IgD-negative memory B cell (primary cell): ENCODE data around the gene CLEC16A. TPM values are rescaled to one million over a fixed set of nuclear protein-coding genes. Genes with fewer than 3 reads are reported as not detected.
A peak's percentile ranks its signal among the peaks of the same experiment; 100 is the strongest.
"Not testable (repeated sequence)": the region's sequence is repeated elsewhere in the genome, so short reads cannot be mapped to it uniquely, and the experiment has no call there.

ENCODE experiments used
- H3K27ac Mint-ChIP-seq, 3 donors: one replicate each; pipeline ENCODE4 v1.8.0; 2020 to 2022; ENCODE audit warnings: mild to moderate bottlenecking in 3 of 3, mixed read lengths in 3 of 3, moderate library complexity in 1 of 3
- H3K27me3 Mint-ChIP-seq: one replicate; pipeline ENCODE4 v1.8.0; 2021; ENCODE audit warnings: mixed read lengths
- H3K36me3 Mint-ChIP-seq: one replicate; pipeline ENCODE4 v1.8.0; 2020; ENCODE audit warnings: mild to moderate bottlenecking, mixed read lengths
- H3K4me1 Mint-ChIP-seq, 3 donors: one replicate each; pipeline ENCODE4 v1.8.0; 2020 to 2022; ENCODE audit warnings: mixed read lengths in 3 of 3, mild to moderate bottlenecking in 1 of 3
- H3K4me3 Mint-ChIP-seq, 4 donors: one replicate each; pipeline ENCODE4 v1.8.0; 2020 to 2022; ENCODE audit warnings: mild to moderate bottlenecking in 4 of 4, mixed read lengths in 4 of 4, moderate library complexity in 3 of 4
- H3K9me3 Mint-ChIP-seq, 3 donors: one replicate each; pipeline ENCODE4 v1.8.0; 2020 to 2021; ENCODE audit warnings: mixed read lengths in 3 of 3, mild to moderate bottlenecking in 1 of 3
- polyA plus RNA-seq: library from polyadenylated mRNA; unstranded; fragments of 300-500 nt; fragmentation: Illumina TruSeq; gene quantifications from one replicate; pipeline ENCODE4 v1.2.3, GENCODE V29; 2021

The CLEC16A gene
- polyA plus RNA-seq, 1 donor from 2014 or later: 21.1 TPM

- Mint-ChIP-seq H3K4me1 (peaks cover 29 to 33% (median 32%) of the 10 kb centered on the region in 3 donors), H3K27ac (peak overlapping the region in 1 of 3 donors; percentile 11), H3K27me3 (no peaks in the 10 kb centered on the region), H3K4me3 (no peak overlapping the region), H3K9me3 (no peaks in the 10 kb centered on the region), H3K36me3 (peaks cover 9% of the 10 kb centered on the region)
Measured at GRCh38 chr16:10961231-10961630, 16.9 kb downstream of the CLEC16A start.

GRCh38 chr16:10964039-10964890 lies 19.9 kb downstream of the CLEC16A start:
- Mint-ChIP-seq H3K36me3 (peaks cover 12% of the 10 kb centered on the region), H3K27ac (peak overlapping the region; percentile 84 to 100 (median 94))

GRCh38 chr16:10964891-10965326 lies 20.5 kb downstream of the CLEC16A start:
- H3K27me3 Mint-ChIP-seq: no peaks in the 10 kb centered on the region
- peaks cover 28 to 31% (median 31%) of the 10 kb centered on the region in 3 donors for H3K4me1 Mint-ChIP-seq
- H3K27ac Mint-ChIP-seq: peak overlapping the region; percentile 84 to 100 (median 94)
- H3K4me3 Mint-ChIP-seq: peak overlapping the region; percentile 31 to 88 (median 68)
- peaks cover 12% of the 10 kb centered on the region for H3K36me3 Mint-ChIP-seq
- H3K9me3 Mint-ChIP-seq: no peaks in the 10 kb centered on the region

More at GRCh38 chr16:10964039-10964890, 19.9 kb downstream of the CLEC16A start:
- Mint-ChIP-seq H3K4me3 (peak overlapping the region; percentile 54 to 88 (median 76)), H3K9me3 (no peaks in the 10 kb centered on the region), H3K4me1 (peaks cover 28 to 31% (median 31%) of the 10 kb centered on the region in 3 donors), H3K27me3 (no peaks in the 10 kb centered on the region)

GRCh38 chr16:10965440-10966061 lies 21.2 kb downstream of the CLEC16A start:
- Mint-ChIP-seq H3K4me3 (peak overlapping the region; percentile 31 to 88 (median 68)), H3K36me3 (peaks cover 12% of the 10 kb centered on the region), H3K4me1 (peaks cover 27 to 31% (median 28%) of the 10 kb centered on the region in 3 donors), H3K27ac (peak overlapping the region; percentile 84 to 100 (median 94)), H3K9me3 (no peaks in the 10 kb centered on the region), H3K27me3 (no peaks in the 10 kb centered on the region)

GRCh38 chr16:10966129-10966528 lies 21.8 kb downstream of the CLEC16A start:
- peak overlapping the region; percentile 84 to 100 (median 94) for H3K27ac Mint-ChIP-seq
- H3K9me3 Mint-ChIP-seq: no peaks in the 10 kb centered on the region
- H3K36me3 Mint-ChIP-seq: peaks cover 12% of the 10 kb centered on the region
- peak overlapping the region in 3 of 4 donors; percentile 29 to 88 (median 31) for H3K4me3 Mint-ChIP-seq
- no peaks in the 10 kb centered on the region for H3K27me3 Mint-ChIP-seq
- peaks cover 27 to 31% (median 28%) of the 10 kb centered on the region in 3 donors for H3K4me1 Mint-ChIP-seq

- Mint-ChIP-seq H3K36me3 (peaks cover 12% of the 10 kb centered on the region), H3K4me1 (peaks cover 27 to 31% (median 28%) of the 10 kb centered on the region in 3 donors), H3K27ac (peak overlapping the region; percentile 84 to 100 (median 94)), H3K4me3 (peak overlapping the region in 1 of 4 donors; percentile 23)
- not testable (repeated sequence) for H3K9me3 Mint-ChIP-seq, H3K27me3 Mint-ChIP-seq
Measured at GRCh38 chr16:10966559-10966958, 22.2 kb downstream of the CLEC16A start.

GRCh38 chr16:10967986-10968385 lies 23.6 kb downstream of the CLEC16A start:
- Mint-ChIP-seq H3K9me3 (no peaks in the 10 kb centered on the region), H3K4me1 (peaks cover 27 to 31% (median 28%) of the 10 kb centered on the region in 3 donors), H3K4me3 (no peak overlapping the region), H3K27me3 (no peaks in the 10 kb centered on the region), H3K27ac (peak overlapping the region in 2 of 3 donors; percentile 59 to 88), H3K36me3 (peaks cover 9% of the 10 kb centered on the region)

GRCh38 chr16:10968498-10968897 lies 24.1 kb downstream of the CLEC16A start:
- H3K27me3 Mint-ChIP-seq: no peaks in the 10 kb centered on the region
- no peak overlapping the region for H3K4me3 Mint-ChIP-seq
- H3K36me3 Mint-ChIP-seq: peaks cover 6% of the 10 kb centered on the region
- H3K27ac Mint-ChIP-seq: peak overlapping the region in 2 of 3 donors; percentile 59 to 88
- H3K4me1 Mint-ChIP-seq: peaks cover 27 to 32% (median 28%) of the 10 kb centered on the region in 3 donors
- H3K9me3 Mint-ChIP-seq: no peaks in the 10 kb centered on the region

- H3K27me3 Mint-ChIP-seq: no peaks in the 10 kb centered on the region
- no peak overlapping the region for H3K27ac Mint-ChIP-seq
- peaks cover 21 to 26% (median 22%) of the 10 kb centered on the region in 3 donors for H3K4me1 Mint-ChIP-seq
- H3K4me3 Mint-ChIP-seq: no peak overlapping the region
- H3K9me3 Mint-ChIP-seq: no peaks in the 10 kb centered on the region
- peaks cover 9% of the 10 kb centered on the region for H3K36me3 Mint-ChIP-seq
Measured at GRCh38 chr16:10969615-10970014, 25.3 kb downstream of the CLEC16A start.

GRCh38 chr16:10970065-10970464 lies 25.7 kb downstream of the CLEC16A start:
- H3K36me3 Mint-ChIP-seq: peaks cover 11% of the 10 kb centered on the region
- no peak overlapping the region for H3K4me3 Mint-ChIP-seq
- H3K9me3 Mint-ChIP-seq: no peaks in the 10 kb centered on the region
- peak overlapping the region in 1 of 3 donors; percentile 23 for H3K27ac Mint-ChIP-seq
- peaks cover 17 to 21% (median 19%) of the 10 kb centered on the region in 3 donors for H3K4me1 Mint-ChIP-seq
- H3K27me3 Mint-ChIP-seq: no peaks in the 10 kb centered on the region

- H3K4me1 Mint-ChIP-seq: peaks cover 2 to 6% (median 6%) of the 10 kb centered on the region in 3 donors
- H3K4me3 Mint-ChIP-seq: no peak overlapping the region
- no peaks in the 10 kb centered on the region for H3K27me3 Mint-ChIP-seq
- peaks cover 5% of the 10 kb centered on the region for H3K36me3 Mint-ChIP-seq
- H3K27ac Mint-ChIP-seq: peak overlapping the region in 2 of 3 donors; percentile 12 to 17
- H3K9me3 Mint-ChIP-seq: no peaks in the 10 kb centered on the region
Measured at GRCh38 chr16:10971560-10971961, 27.2 kb downstream of the CLEC16A start.

- Mint-ChIP-seq H3K36me3 (peaks cover 5% of the 10 kb centered on the region), H3K27me3 (no peaks in the 10 kb centered on the region), H3K4me3 (peak overlapping the region in 1 of 4 donors; percentile 12), H3K4me1 (peaks cover 0 to 4% (median 2%) of the 10 kb centered on the region in 3 donors), H3K9me3 (no peaks in the 10 kb centered on the region), H3K27ac (no peak overlapping the region)
Measured at GRCh38 chr16:10972108-10972818, 27.9 kb downstream of the CLEC16A start.

GRCh38 chr16:10972819-10973464 lies 28.6 kb downstream of the CLEC16A start:
- Mint-ChIP-seq H3K9me3 (no peaks in the 10 kb centered on the region), H3K4me1 (peaks cover 0 to 4% (median 2%) of the 10 kb centered on the region in 3 donors), H3K27ac (peak overlapping the region in 1 of 3 donors; percentile 36), H3K36me3 (peaks cover 5% of the 10 kb centered on the region), H3K27me3 (no peaks in the 10 kb centered on the region), H3K4me3 (no peak overlapping the region)

GRCh38 chr16:10976634-10977033 lies 32.3 kb downstream of the CLEC16A start:
- Mint-ChIP-seq H3K27me3 (no peaks in the 10 kb centered on the region), H3K4me1 (peaks cover 3 to 10% (median 3%) of the 10 kb centered on the region in 3 donors), H3K9me3 (no peaks in the 10 kb centered on the region), H3K4me3 (no peak overlapping the region), H3K36me3 (peaks cover 5% of the 10 kb centered on the region), H3K27ac (peak overlapping the region in 1 of 3 donors; percentile 43)
